SKM-1 (cell line): ENCODE measurements around the gene MT1E.

Experiments used
- DNase-seq: peaks from one replicate; lab custom pipeline; 2025; ENCODE audit not compliant: unreplicated experiment; lab: John Stamatoyannopoulos, UW

Gene MT1E

DNA sequence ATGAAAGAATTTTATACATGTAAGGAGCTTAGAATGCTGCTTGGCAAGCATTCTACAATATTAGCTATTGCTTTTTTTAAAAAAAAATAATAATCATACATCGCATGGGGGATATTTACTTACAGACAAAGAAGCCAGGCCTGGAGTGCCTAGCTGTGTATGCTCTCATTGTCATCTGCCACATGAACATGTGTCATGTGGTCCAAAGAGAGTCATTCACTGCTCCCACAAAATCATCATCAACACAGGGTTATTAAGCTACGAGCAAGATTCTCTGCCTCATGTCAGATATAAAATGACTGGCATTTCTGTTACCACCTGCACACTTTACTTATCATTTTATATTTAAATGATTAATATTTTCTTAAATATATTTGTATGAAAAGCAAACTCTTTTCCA lies 1.9 kb upstream of the MT1E start:
- DNase-seq, result no peak

- DNase-seq, result no peak
These were observed 518 bp downstream of the MT1E start for GRCh38 chr16:56625943-56626654.

DNA sequence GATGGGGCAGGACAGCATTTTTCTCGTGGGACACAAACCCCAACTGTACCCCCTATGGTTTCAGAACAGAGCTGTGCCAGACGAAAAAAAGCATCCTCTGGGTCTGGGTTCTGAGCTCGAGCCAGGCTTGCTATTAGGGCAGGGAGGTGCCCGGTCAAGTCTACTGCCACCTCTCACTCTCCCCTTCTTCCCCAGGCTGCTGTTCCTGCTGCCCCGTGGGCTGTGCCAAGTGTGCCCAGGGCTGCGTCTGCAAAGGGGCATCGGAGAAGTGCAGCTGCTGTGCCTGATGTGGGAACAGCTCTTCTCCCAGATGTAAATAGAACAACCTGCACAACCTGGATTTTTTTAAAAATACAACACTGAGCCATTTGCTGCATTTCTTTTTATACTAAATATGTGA lies 1.1 kb downstream of the MT1E start:
- no peak for DNase-seq

- no peak for DNase-seq
These were observed 3.1 kb downstream of the MT1E start for GRCh38 chr16:56628486-56629350.

GRCh38 chr16:56629531-56629930 lies 4.0 kb downstream of the MT1E start:
- DNase-seq, result no peak

DNA sequence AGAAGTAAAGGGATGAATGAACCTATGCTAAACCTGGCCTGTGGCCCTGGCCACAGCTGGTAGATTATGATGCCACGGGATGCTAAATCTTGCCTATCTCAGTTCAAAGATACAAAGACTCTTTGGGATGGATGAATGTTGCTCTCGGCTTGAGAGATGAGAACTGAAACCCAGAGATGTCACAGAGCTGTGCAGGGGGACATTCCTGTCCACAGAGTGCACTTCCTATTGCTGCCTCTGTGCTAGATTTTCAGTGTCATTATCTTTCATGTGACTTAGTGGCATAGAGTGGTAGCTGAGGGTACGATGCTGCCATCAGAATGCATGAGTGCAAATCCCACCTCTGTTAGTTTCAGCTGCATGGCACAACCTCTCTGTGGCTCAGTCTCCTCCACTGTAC lies 4.6 kb downstream of the MT1E start:
- no peak for DNase-seq

- DNase-seq, result no peak
These were observed 5.6 kb downstream of the MT1E start for GRCh38 chr16:56631197-56631596.

- no peak for DNase-seq
These were observed 6.2 kb downstream of the MT1E start for GRCh38 chr16:56631832-56632155.

DNA sequence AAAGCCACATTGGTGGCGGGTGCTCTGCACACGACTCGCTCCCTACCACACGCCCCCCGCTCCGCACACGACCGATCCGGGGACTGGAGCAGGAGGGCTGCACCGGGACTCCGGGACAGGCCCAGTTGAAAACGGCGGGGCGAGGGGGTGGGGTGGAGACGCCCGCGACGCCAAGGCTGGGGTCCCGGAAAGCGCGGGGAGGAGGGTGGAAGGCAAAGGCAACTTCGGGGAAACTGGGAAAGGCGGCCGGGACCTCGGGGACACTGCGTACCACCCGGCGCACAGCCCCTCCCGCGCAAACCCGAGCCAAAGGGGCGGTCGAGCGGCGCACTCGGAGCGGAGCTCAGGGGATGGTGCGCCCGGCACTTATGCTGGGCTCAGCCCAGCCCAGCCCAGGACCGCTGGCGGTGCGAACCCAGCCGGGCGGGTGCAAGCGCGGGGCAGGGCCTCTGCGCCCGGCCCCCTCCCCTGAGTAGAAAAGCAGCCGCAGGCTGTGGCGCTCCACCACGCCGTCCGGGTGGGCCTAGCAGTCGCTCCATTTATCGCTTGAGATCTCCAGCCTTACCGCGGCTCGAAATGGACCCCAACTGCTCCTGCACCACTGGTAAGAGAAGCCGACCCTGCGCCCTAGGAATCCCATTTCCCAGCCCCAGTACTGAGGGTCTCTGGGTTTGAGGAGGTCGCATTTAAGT lies 6.7 kb downstream of the MT1E start, which contains the start of gene MT1M:
Gene MT1M (plus strand): TSS at position 504 of the 692 bp plus-strand sequence. CDS start 73 bp downstream, at position 577.
- DNase-seq, result no peak

GRCh38 chr16:56632848-56633365 lies 7.3 kb downstream of the MT1E start:
- DNase-seq, result no peak

DNA sequence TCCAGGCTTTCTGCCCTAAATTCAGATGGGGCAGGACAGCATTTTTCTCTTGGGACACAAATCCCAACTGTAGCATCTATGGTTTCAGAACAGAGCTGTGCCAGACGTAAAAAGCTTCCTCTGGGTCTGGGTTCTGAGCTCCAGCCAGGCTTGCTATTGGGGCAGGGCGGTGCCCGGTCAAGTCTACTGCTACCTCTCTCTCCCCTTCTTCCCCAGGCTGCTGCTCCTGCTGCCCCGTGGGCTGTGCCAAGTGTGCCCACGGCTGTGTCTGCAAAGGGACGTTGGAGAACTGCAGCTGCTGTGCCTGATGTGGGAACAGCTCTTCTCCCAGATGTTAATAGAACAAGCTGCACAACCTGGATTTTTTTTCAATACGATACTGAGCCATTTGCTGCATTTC lies 8.0 kb downstream of the MT1E start:
- DNase-seq, result no peak

- no peak for DNase-seq
These were observed 9.3 kb downstream of the MT1E start for GRCh38 chr16:56634715-56635440.

DNA sequence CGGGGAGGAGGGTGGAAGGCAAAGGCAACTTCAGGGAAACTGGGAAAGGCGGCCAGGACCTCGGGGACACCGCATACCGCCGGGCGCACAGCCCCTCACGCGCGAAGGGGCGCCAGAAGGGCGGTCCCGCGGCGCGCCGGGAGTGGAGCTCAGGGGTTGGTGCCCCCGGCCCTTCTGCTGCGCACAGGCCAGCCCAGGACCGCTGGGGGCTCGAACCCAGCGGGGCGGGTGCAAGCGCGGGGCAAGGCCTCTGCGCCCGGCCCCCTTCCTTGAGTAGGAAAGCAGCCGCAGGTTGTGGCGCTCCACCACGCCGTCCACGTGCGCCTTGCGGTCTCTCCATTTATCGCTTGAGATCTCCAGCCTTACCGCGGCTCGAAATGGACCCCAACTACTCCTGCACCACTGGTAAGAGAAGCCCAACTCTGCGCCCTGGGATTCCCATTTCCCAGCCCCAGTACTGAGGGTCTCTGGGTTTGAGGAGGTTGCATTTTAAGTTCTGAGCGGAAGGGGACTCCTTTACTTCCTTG lies 9.9 kb downstream of the MT1E start:
- no peak for DNase-seq

- DNase-seq, result no peak
These were observed 11.2 kb downstream of the MT1E start for GRCh38 chr16:56636616-56637413.

- no peak for DNase-seq
These were observed 12.5 kb downstream of the MT1E start, which contains the start of gene MT1A for GRCh38 chr16:56637814-56638750. Gene MT1A (plus strand): TSS chr16:56638666. CDS start chr16:56638739, 73 bp downstream.

GRCh38 chr16:56639045-56639444 lies 13.5 kb downstream of the MT1E start:
- DNase-seq, result no peak

GRCh38 chr16:56640076-56640475 lies 14.5 kb downstream of the MT1E start:
- DNase-seq, result no peak

DNA sequence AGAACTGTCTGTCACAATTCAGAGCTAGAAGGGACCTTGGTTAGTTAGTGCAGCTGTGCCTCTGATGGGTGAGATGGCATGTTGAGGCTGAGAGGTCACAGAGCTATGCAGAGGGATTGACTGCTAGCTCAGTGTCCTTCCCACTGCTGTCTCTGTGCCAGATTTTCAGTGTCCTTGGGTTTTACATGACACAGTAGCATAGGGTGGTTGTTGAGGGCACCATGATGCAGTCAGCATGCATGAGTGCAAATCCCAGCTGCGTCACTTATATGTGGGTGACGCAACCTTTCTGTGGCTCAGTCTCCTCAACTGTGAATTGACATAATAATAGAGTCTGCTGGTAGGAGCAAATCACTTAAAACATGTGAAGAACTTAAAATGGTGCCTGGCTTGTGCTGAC lies 15.6 kb downstream of the MT1E start:
- no peak for DNase-seq
